Bronchial epithelial cell (primary cell): ENCODE data around the gene POLN. TPM values are rescaled to one million over a fixed set of nuclear protein-coding genes. Genes with fewer than 3 reads are reported as not detected.

Source experiments
- DNase-seq: peaks from one replicate; pipeline ENCODE4 v3.0.0-alpha.2; 2010; ENCODE audit warnings: low read depth
- FAIRE-seq: peaks from 2 replicates; lab custom pipeline; 2011; peaks lifted over from hg19 to GRCh38; lab: Jason Lieb, UNC
- H3K27me3 ChIP-seq: 2 replicates; pipeline ENCODE4 v1.5.1; 2011; ENCODE audit warnings: low read length; ENCODE audit not compliant: control insufficient read depth, insufficient read depth
- H3K36me3 ChIP-seq: 2 replicates; pipeline ENCODE4 v1.5.1; 2011; ENCODE audit warnings: low read length; ENCODE audit not compliant: control insufficient read depth, insufficient read depth
- H3K4me3 ChIP-seq: 2 replicates; pipeline ENCODE4 v1.5.1; 2011; ENCODE audit warnings: mild to moderate bottlenecking, low read depth, low read length, control low read depth
- CTCF ChIP-seq: IDR thresholded peaks from 2 replicates; pipeline ENCODE4 v1.5.1; 2011; ENCODE audit warnings: mild to moderate bottlenecking, moderate library complexity, low read length, control low read depth, inconsistent platforms; ENCODE audit not compliant: insufficient read depth, severe bottlenecking
- total RNA-seq: library from RNA; depleted of rRNA; stranded (reverse); fragments of >200 nt; gene quantifications from 2 replicates; pipeline ENCODE4 v1.2.1, GENCODE V29; 2014

The POLN gene
- total RNA-seq, 1 donor from 2014 or later = 1.6 TPM

DNA sequence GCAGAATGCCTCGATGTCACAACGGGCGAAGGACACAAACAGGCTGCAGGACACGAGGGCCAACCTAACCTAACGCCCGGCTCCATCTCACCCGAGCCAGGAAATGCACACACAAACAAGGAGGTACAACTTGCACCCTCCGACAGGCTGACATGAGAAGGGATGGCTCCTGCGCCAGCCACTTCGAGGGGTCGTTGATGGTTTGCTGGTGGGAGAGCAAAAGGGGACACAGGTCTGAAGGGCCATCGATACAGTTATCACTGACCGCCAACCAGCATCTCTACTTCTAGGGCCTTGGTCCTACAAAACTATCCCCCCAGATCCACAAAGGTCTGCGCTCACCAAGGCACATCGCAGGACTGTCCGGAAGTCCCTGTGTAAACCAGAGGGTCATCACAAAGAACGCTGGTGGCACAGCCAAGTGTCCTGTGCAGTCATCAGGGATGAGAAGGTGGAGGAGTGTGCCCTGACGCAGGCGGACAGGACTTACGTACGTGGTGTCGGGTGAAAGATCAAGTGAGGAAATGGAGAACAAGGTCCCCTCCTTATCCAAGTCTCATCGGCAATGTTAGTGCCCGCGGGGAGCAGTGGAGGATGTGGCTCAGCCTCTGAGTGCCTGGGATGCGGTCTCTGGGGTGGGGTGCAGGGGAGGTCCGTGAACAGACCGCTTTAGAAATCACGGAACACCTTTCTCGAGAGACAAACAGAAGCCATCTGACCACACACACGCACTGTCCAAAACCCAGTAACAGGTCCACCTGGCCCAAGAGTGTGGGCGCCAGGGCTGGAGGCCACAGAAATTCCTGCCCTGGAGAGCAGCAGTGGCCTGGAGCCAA, 13.0 kb upstream of the POLN start:
- no peak for DNase-seq
- TF ChIP-seq CTCF = no peak
- no peak for FAIRE-seq
- Histone ChIP-seq H3K27me3 (no peaks in the 10 kb centered on the region), H3K36me3 (peaks cover 32% of the 10 kb centered on the region), H3K4me3 (no peak overlapping the region)

GRCh38 chr4:2253160-2254084, 11.5 kb upstream of the POLN start:
- Histone ChIP-seq H3K27me3 (no peaks in the 10 kb centered on the region), H3K36me3 (peaks cover 29% of the 10 kb centered on the region), H3K4me3 (no peak overlapping the region)
- TF ChIP-seq CTCF = no peak
- FAIRE-seq = no peak
- DNase-seq = no peak

GRCh38 chr4:2252530-2253091, 10.7 kb upstream of the POLN start:
- no peak for TF ChIP-seq CTCF
- Histone ChIP-seq H3K36me3 (peaks cover 22% of the 10 kb centered on the region), H3K4me3 (no peak overlapping the region), H3K27me3 (no peaks in the 10 kb centered on the region)
- no peak for FAIRE-seq
- DNase-seq = no peak

- TF ChIP-seq CTCF = no peak
- peaks cover 22% of the 10 kb centered on the region for H3K36me3 ChIP-seq
- DNase-seq = no peak
- FAIRE-seq = no peak
- no peaks in the 10 kb centered on the region for H3K27me3 ChIP-seq
- no peak overlapping the region for H3K4me3 ChIP-seq
Observed at GRCh38 chr4:2251795-2252529, 10.0 kb upstream of the POLN start.

DNA sequence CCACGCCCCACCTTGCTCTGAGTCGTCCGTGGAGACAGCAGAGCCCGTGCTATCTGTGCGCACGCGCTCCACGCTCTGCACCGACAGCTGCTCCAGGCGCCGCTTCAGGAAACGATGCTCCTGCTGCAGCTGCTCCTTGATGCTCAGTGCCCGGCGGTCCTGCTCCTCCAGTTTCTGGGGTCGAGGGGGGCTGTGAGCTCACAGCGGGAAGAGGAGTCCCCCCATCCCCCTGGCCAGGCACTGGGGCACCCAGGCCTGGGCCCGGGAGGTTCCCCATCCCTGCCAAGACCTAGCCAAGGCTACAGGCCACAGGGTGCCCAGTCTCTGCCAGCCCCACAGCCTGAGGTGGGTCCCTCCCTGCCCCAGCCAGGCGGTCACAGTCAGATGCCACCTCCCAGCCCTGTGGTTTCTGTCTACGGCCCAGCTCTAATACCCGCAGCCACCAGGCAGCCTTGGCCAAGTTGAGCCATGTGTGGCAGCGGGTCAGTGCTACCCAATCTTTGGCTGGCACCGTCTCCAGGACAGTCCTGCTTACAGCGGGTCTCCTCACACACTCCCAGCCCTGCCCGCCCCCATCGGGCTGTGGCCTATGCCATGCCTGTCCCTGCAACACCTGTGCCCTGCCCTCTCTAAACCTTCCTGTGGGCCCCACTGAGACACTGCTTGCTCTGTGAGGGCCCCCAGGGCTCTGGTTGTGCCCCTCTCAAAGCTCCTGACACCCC, 9.3 kb upstream of the POLN start:
- Histone ChIP-seq H3K36me3 (peaks cover 22% of the 10 kb centered on the region), H3K4me3 (no peak overlapping the region), H3K27me3 (no peaks in the 10 kb centered on the region)
- DNase-seq (no peak), FAIRE-seq (no peak)
- TF ChIP-seq CTCF = no peak
